ENCODE measurements around the gene CASP9.

The CASP9 gene

GRCh38 chr1:15449567-15449966 lies 74.4 kb downstream of the CASP9 start:
- in situ Hi-C loops (cut with MboI; ENCODE audit: low sequenced_read_pairs) = no loop called here

GRCh38 chr1:15448877-15449462 lies 75.0 kb downstream of the CASP9 start:
- in situ Hi-C loops (cut with MboI; ENCODE audit: low sequenced_read_pairs) = no loop called here

DNA sequence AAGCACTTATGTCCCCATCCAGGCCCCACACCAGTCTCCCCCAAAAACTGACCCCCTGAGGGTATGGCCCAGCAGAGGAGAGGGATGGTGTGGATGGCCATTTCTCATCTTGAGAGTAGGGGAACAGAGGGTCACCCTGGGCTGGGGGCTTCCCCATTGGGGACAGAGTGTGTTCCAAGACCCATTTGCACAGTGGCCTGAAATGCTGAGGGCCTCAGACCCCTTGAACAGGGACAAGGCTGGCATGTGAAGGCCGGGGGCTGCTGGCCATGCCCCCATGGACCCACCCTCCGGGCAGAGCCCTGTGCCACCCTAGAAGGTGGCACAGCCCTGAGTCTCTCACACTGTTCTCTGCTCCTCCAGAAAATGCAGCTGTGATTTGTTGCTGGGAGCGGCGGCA lies 77.8 kb downstream of the CASP9 start:
- in situ Hi-C loops (cut with MboI; ENCODE audit: low sequenced_read_pairs) = no loop called here

- in situ Hi-C loops (cut with MboI; ENCODE audit: low sequenced_read_pairs) = no loop called here
These were observed 78.5 kb downstream of the CASP9 start for GRCh38 chr1:15445390-15446122.

DNA sequence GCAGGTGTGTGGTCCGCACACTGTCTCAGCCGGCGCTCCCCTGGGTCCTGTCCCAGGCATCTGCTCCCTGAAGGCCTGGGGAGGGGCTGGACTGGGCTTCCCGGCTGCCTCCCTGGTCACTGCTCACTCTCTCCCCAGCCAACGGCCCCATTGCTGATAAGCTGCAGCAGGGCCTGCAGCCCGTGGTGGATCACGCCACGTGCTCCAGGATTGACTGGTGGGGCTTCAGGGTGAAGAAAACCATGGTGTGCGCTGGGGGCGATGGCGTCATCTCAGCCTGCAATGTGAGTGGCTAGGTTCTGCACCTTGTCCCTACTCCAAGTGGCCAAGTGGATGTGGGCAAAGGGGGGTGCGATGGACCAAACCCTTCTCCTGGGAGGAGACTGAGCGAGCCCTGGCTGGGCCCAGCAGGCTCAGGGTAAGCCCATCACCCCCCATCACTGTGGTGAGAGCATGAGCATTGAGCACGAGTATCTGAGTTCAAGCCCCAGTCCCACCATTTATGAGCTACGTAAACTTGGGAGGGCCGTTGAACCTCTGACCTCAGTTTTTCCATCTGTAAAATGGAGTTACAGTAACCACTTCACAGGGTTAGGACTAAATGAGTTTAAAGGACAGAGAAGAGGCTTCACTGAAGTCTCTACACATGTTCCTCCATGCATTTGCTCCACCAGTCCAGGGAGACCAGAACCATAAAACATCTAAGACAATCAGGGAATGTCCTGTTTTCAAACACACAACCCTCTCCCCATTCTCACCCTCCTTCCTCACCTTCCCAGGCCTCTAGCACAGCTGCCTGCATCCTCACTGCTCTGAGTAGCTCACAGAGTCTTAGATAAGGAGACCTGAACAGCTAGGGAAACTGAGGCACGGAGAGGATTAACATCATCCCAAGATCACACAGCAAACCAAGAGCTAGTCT lies 79.3 kb downstream of the CASP9 start:
- in situ Hi-C loops (cut with MboI; ENCODE audit: low sequenced_read_pairs) = no loop called here

DNA sequence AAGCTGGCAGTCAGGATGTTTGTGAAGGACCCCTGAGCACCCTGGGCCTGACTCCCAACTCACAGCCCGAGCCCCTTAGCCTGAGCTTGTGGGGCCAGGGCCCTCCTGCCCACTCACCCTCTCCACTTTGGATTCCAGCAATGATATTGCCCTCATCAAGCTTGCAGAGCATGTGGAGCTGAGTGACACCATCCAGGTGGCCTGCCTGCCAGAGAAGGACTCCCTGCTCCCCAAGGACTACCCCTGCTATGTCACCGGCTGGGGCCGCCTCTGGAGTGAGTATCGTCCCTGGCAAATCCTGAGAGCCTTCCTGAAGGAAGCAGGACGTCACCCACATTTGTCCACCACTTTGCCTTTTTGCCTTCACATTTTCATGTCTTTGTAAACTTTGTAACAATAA lies 80.7 kb downstream of the CASP9 start:
- in situ Hi-C loops (cut with MboI; ENCODE audit: low sequenced_read_pairs) = no loop called here

DNA sequence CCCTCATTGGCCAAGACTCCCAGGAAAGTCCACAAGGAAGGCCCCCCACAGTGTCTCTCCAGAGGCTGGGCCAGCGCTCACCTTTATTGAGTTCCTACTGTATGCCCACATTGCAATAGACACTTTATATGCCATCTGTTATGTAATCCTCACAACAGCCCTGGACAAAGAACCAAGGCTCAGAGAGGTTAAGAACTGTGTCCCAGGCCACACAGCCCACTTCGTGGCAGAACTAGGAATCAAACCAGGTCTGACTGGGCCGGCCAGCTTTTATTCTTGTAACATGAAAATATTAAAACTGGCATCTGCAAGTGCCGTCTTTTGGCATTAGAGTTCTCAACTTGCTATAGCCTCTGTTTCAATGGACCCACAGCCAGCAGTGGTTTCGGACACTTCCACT lies 81.3 kb downstream of the CASP9 start:
- in situ Hi-C loops (cut with MboI; ENCODE audit: low sequenced_read_pairs) = no loop called here

GRCh38 chr1:15442119-15442518 lies 81.9 kb downstream of the CASP9 start:
- in situ Hi-C loops (cut with MboI; ENCODE audit: low sequenced_read_pairs) = no loop called here

Data from HL-60/S4 (cell line).